Upper lobe of left lung (tissue), 4 donors: ENCODE measurements around the gene CCDC148.

Source experiments
- EP300 ChIP-seq, 4 donors: sonication (generic); formaldehyde crosslinking; IDR thresholded peaks; one replicate each; pipeline ENCODE4 v1.5.1; 2017; ENCODE audit warnings: antibody characterized with exemption in 4 of 4, control low read depth in 2 of 4
- POLR2A ChIP-seq, 4 donors: fragments of 450-650 bp; IDR thresholded peaks; one replicate each; pipeline ENCODE4 v1.5.1; 2016 to 2017; ENCODE audit warnings: antibody characterized with exemption in 4 of 4, mild to moderate bottlenecking in 2 of 4
- POLR2AphosphoS5 ChIP-seq, 2 donors: sonication (generic); formaldehyde crosslinking; IDR thresholded peaks; one replicate each; pipeline ENCODE4 v1.5.1; 2017; ENCODE audit warnings: antibody characterized with exemption in 2 of 2
- TF ChIP-seq, protein P1 (sequence below), 6 experiments: fragments of 450-650 bp in 4 of 6; fragments of 200-600 bp in 2 of 6; sonication (generic) in 2 of 6; IDR thresholded peaks; one replicate each; pipeline ENCODE4 v1.5.1; 2016 to 2019; ENCODE audit warnings: antibody characterized with exemption in 6 of 6

DNA sequence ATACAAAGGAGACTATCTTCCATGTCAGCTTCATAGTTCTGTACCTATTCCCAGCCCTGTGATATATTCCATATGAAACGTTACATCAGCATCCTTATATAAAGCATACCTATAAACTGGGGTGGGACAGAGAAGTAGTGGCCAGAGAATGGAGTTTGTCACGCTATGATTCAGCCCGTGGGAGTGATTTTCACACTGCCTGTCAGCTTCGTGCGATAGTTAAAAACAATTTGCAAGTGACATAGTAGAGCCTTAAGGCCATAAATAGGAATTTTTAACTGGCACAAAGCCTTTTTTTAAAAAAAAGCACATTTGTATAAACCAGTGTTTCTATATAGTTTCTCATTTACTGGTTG, 30.4 kb upstream of the CCDC148 start:
- TF ChIP-seq POLR2A (IDR thresholded peaks at IDR 0.05) (no peak), POLR2AphosphoS5 (IDR thresholded peaks at IDR 0.05) (no peak), EP300 (IDR thresholded peaks at IDR 0.05) (no peak)
- TF ChIP-seq, protein P1, sequence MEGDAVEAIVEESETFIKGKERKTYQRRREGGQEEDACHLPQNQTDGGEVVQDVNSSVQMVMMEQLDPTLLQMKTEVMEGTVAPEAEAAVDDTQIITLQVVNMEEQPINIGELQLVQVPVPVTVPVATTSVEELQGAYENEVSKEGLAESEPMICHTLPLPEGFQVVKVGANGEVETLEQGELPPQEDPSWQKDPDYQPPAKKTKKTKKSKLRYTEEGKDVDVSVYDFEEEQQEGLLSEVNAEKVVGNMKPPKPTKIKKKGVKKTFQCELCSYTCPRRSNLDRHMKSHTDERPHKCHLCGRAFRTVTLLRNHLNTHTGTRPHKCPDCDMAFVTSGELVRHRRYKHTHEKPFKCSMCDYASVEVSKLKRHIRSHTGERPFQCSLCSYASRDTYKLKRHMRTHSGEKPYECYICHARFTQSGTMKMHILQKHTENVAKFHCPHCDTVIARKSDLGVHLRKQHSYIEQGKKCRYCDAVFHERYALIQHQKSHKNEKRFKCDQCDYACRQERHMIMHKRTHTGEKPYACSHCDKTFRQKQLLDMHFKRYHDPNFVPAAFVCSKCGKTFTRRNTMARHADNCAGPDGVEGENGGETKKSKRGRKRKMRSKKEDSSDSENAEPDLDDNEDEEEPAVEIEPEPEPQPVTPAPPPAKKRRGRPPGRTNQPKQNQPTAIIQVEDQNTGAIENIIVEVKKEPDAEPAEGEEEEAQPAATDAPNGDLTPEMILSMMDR (IDR thresholded peaks at IDR 0.05) = no peak
